ENCODE data around the gene CAMK1G.
A peak's percentile ranks its signal among the peaks of the same experiment; 100 is the strongest.

Gene CAMK1G

DNA sequence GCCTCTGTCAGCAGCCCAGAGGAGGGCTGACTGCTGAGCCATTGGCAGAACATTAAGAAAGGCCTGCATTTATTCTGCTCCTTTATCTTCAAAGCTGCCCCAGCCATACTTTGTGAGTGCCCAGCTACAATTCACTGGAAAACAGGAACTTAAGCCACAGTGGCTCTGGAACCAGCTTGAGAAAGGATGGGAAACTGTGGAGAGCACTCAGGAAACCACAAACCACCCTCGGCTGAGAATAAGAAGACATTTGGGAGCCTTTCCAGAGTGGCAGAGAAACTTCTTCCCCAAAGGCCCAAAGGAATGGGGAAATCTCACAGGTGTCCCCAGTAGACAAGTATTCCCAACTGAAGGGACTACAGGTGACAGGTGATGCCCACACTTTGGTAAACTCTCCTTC lies 66.9 kb downstream of the CAMK1G start:
- TF ChIP-seq, protein P1, sequence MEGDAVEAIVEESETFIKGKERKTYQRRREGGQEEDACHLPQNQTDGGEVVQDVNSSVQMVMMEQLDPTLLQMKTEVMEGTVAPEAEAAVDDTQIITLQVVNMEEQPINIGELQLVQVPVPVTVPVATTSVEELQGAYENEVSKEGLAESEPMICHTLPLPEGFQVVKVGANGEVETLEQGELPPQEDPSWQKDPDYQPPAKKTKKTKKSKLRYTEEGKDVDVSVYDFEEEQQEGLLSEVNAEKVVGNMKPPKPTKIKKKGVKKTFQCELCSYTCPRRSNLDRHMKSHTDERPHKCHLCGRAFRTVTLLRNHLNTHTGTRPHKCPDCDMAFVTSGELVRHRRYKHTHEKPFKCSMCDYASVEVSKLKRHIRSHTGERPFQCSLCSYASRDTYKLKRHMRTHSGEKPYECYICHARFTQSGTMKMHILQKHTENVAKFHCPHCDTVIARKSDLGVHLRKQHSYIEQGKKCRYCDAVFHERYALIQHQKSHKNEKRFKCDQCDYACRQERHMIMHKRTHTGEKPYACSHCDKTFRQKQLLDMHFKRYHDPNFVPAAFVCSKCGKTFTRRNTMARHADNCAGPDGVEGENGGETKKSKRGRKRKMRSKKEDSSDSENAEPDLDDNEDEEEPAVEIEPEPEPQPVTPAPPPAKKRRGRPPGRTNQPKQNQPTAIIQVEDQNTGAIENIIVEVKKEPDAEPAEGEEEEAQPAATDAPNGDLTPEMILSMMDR (IDR thresholded peaks at IDR 0.05; ENCODE audit: borderline replicate concordance, control extremely low read depth, extremely low read depth, insufficient read depth, missing control alignments), result no peak
- no peak for DNase-seq (ENCODE audit: low spot score)

DNA sequence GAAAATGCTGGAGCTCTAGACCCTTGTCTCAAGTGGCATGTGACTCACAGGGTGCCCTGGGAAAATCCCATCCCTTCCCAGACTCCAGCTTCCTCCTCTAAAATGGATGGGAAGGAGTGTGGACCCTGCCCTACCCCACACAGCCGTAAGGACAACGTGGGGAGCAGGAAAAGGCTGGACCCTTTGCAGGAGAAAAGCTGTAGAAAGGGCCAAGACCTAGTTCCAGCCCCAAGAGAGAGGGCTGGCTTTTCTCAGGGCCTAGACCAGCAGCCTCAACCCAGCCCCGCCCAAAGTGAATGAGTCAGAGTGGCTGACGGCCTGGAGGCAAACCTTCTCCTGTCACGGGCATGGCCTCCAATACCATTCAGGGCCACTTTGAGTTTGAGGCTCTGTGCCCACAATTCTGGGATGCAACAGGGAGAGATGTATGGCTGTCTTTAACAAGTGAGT lies 67.6 kb downstream of the CAMK1G start:
- in situ Hi-C loops (cut with MboI; ENCODE audit: low sequenced_read_pairs, unreplicated experiment), result no loop called here
- peak; percentile 65 for DNase-seq (ENCODE audit: low spot score)
- TF ChIP-seq, protein P1 (IDR thresholded peaks at IDR 0.05; ENCODE audit: borderline replicate concordance, control extremely low read depth, extremely low read depth, insufficient read depth, missing control alignments), result no peak

More for the DNA sequence above, 66.9 kb downstream of the CAMK1G start:
- in situ Hi-C loops (cut with MboI; ENCODE audit: low sequenced_read_pairs, unreplicated experiment), result no loop called here

DNA sequence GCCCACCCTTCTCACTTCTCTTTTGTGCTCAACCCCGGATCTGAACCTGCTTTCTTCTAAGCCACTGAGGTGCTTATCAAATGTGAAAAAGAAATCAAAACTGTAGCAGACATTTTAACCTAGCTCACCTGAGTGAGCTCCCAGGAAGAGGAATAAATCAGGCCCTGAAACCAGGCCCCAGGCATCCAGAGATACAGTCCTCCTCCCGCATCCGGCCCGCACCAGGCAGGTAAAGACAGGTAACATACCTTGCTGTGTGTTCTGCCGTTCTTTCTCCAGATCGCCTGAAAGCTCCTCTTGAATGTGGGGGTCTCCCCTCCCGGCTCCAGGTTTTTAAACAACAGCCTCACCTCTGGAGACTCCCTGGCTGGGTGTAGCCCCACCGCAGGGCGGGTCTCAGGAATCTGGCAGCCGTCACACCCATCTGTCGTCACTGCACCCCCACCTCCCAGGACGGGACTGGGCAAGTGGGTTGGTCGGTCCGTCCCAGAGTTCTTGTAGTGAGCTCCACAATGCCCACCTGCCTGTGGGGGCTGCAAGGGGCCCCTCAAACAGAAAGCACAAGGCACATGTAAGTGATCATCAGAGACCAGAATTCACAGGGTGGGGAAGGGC lies 68.7 kb downstream of the CAMK1G start, which contains the start of gene LAMB3:
Gene LAMB3 (minus strand): TSS at position 305 of the 615 bp plus-strand sequence. CDS start 1,481 bp downstream, outside the sequence.
- no peak for DNase-seq (ENCODE audit: low spot score)
- in situ Hi-C loops (cut with MboI; ENCODE audit: low sequenced_read_pairs, unreplicated experiment), result no loop called here
- TF ChIP-seq, protein P1 (IDR thresholded peaks at IDR 0.05; ENCODE audit: borderline replicate concordance, control extremely low read depth, extremely low read depth, insufficient read depth, missing control alignments), result no peak

DNA sequence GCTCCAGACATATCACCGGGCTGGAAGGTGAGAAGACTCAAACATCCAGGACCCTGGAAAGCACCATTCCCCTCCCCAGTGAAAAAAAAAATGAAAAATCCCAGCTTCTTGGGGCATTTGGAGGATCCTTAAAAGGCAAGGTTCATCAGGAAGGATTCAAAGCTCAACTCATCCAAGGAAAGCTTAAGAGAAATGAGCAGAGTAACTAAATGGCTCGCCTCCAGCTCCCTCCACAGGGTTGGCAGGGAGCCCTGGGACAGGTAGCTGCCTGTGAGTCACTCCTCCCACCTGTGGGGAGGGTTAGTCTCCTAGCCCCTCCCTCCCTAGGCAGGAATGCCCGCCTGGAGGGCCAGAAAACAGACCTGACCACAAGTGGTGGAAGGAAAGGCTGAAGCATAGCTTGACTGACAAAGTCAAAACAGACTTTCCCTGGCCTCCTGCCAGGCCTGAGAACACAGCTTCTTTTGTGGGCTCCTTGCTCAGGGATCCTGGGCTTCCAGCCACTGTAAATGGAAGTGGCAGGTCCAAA lies 69.4 kb downstream of the CAMK1G start:
- no peak for DNase-seq (ENCODE audit: low spot score)
- in situ Hi-C loops (cut with MboI; ENCODE audit: low sequenced_read_pairs, unreplicated experiment), result no loop called here

DNA sequence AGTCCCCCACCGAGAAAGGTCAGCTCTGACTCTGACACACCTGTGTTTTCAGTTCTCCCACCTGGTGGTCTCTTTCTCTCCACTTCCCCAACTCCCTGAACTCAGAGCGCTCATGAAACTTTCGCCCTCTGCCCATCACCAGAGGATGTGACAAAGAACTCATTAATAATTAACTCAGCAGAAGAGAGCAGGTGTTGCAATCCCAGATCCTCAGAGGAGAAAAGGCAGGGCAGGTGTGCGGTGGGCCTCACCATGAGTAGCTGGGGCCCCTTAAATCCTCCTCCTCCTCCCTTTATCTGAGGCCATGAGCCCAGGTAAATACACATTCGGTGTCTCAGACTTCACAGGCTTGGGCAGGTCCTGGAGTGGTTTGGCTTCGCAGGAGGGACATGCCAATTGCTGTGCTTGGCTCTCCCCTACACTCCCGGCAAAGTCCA lies 70.4 kb downstream of the CAMK1G start:
- in situ Hi-C loops (cut with MboI; ENCODE audit: low sequenced_read_pairs, unreplicated experiment), result no loop called here
- DNase-seq (ENCODE audit: low spot score), result no peak
- TF ChIP-seq, protein P1 (IDR thresholded peaks at IDR 0.05; ENCODE audit: borderline replicate concordance, control extremely low read depth, extremely low read depth, insufficient read depth, missing control alignments), result no peak

More for the DNA sequence above, 69.4 kb downstream of the CAMK1G start:
- TF ChIP-seq, protein P1 (IDR thresholded peaks at IDR 0.05; ENCODE audit: borderline replicate concordance, control extremely low read depth, extremely low read depth, insufficient read depth, missing control alignments), result no peak

DNA sequence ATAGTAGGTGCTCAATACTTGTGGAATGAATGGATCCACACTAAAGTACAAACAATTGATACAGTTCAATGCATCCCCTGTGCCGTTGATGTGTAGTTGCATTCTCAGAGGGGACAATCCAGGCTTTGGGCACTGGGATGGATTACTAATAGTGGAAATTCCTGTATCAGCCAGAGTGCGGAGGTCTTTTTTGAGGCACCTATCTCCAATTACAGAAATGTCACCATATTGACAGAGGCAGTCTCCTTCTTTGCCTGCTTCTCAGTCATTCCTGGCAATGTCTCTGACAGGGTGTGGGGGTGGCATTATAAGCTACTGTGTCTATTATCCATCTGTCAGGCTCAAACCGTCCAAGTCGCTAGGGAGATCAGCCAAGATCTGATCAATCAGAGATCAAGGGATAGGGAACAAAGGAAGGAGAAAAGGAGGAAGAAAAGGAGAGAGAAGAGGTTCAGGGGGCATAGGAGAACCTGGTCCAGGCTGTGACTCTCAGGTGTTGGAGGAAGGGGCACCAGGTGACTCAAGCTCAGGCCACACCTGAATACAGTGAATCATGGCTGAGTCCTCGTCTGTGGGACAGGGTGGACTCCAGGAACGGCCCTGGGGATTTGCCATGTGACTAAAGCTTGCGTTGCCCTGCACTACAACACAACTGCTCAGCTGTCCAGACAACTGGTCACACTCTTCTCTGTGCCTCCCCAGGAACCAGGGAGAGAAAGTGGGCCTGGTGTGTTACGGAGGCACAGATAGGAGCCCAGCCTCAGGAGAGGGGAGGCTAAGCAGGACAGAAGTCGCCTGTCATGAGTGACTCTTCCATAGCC lies 72.1 kb downstream of the CAMK1G start:
- TF ChIP-seq, protein P1 (IDR thresholded peaks at IDR 0.05; ENCODE audit: borderline replicate concordance, control extremely low read depth, extremely low read depth, insufficient read depth, missing control alignments), result no peak
- in situ Hi-C loops (cut with MboI; ENCODE audit: low sequenced_read_pairs, unreplicated experiment), result no loop called here
- no peak for DNase-seq (ENCODE audit: low spot score)

Measured in GM13976 (cell line).